Endothelial cell of hepatic sinusoid (primary cell): ENCODE data around the gene RFFL.

Experiments
- in situ Hi-C: cut with HindIII; loops from 2 replicates; pipeline ENCODE4 v1.10.0; 2017; ENCODE audit warnings: low sequenced_read_pairs

RFFL gene

GRCh38 chr17:34980353-34980680 is 83.2 kb downstream of the RFFL start, which contains the start of gene LIG3:
LIG3 (plus strand) TSS chr17:34980512; CDS start chr17:34983006, 2,494 bp downstream.
- in situ Hi-C loops = no loop called here

DNA sequence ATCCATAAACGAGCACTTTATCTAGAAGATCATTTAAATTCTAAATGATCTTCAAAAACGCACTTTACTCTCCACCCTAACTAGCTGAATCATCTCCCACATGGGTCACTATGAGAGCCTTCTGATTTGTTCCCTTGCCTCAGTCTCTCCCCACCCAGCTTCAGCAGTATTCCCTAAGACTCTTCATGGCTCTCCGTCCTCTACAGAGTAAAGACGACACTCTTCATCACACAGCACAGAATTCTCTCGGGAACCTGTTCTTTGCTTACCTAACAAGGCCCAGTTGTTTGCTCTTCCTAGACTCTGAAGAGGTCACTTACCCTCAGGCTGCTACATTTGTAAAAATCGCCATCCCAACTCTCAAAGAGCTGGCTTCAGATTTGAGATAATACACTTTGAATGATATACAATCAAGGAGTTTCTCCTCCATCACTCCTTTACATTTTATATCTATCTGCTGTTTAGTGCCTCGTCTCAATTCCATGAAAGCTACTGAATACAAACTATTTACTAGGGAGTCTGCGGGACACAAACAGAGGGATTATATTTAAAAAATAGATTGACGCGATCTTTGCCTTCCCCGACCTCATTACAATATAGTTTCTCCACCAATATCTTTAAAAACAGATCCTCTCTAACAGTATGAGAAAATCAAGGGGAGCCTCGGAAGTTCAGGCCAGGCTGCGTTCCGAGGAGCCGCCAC is 83.7 kb downstream of the RFFL start:
- in situ Hi-C loops = no loop called here

GRCh38 chr17:34979153-34979552 is 84.4 kb downstream of the RFFL start:
- in situ Hi-C loops = no loop called here

- in situ Hi-C loops = loop anchor here (25.0 kb wide), 1 partner anchor 113 kb away; no protein-coding TSS in a partner anchor
Observed at GRCh38 chr17:34974794-34975785, 88.4 kb downstream of the RFFL start.

DNA sequence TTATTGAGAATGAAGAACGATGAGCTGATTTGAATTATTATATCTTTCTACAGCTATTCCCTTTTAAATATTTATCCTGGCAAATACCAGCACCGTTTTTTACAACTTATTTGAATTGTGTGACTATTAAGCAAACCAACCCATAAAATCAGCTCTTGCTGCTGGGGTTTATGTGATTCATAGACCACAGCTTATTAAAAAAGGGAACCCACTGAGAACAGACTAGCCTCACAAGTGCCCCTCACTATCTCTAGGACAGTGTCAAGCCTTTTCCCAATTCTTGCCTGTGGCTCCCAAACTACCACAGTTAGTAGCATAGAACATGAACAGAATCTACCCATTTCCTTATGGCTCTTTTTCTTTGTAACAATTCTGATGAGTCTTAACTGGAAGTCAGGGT is 89.3 kb downstream of the RFFL start:
- in situ Hi-C loops = loop anchor here (25.0 kb wide), 1 partner anchor 112 kb away; no protein-coding TSS in a partner anchor

GRCh38 chr17:34961093-34961911 is 102.2 kb downstream of the RFFL start, which contains the start of the genes CCT6B and ZNF830:
CCT6B (minus strand) TSS chr17:34961460; CDS start chr17:34961393, 67 bp downstream.
ZNF830 (plus strand) TSS chr17:34961540; CDS start chr17:34961567, 27 bp downstream.
- in situ Hi-C loops = loop anchor here (25.0 kb wide), 1 partner anchor 99 kb away; no protein-coding TSS in a partner anchor

- in situ Hi-C loops = loop anchor here (25.0 kb wide), 1 partner anchor 96 kb away; no protein-coding TSS in a partner anchor
Observed at GRCh38 chr17:34958438-34958837, 105.1 kb downstream of the RFFL start.
